ENCODE results near the gene CPT1A. TPM values are rescaled to one million over a fixed set of nuclear protein-coding genes. Genes with fewer than 3 reads are reported as not detected.
"Not testable (repeated sequence)": the region's sequence is repeated elsewhere in the genome, so short reads cannot be mapped to it uniquely, and the experiment has no call there.

CPT1A gene
- total RNA-seq, 4 donors from 2014 or later = 80.6 to 372 (median 118) TPM

- Histone ChIP-seq H3K4me3 (no peak overlapping the region), H3K27me3 (no peaks in the 10 kb centered on the region), H3K4me1 (peaks cover 6 to 33% (median 10%) of the 10 kb centered on the region in 4 donors), H3K9me3 (no peaks in the 10 kb centered on the region), H3K36me3 (no peaks in the 10 kb centered on the region), H3K27ac (peak overlapping the region in 3 of 4 donors; percentile 2 to 89 (median 79))
- TF ChIP-seq POLR2A (IDR thresholded peaks at IDR 0.05) = peak in 1 of 2 donors; percentile 54
- TF ChIP-seq, protein P1, sequence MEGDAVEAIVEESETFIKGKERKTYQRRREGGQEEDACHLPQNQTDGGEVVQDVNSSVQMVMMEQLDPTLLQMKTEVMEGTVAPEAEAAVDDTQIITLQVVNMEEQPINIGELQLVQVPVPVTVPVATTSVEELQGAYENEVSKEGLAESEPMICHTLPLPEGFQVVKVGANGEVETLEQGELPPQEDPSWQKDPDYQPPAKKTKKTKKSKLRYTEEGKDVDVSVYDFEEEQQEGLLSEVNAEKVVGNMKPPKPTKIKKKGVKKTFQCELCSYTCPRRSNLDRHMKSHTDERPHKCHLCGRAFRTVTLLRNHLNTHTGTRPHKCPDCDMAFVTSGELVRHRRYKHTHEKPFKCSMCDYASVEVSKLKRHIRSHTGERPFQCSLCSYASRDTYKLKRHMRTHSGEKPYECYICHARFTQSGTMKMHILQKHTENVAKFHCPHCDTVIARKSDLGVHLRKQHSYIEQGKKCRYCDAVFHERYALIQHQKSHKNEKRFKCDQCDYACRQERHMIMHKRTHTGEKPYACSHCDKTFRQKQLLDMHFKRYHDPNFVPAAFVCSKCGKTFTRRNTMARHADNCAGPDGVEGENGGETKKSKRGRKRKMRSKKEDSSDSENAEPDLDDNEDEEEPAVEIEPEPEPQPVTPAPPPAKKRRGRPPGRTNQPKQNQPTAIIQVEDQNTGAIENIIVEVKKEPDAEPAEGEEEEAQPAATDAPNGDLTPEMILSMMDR (IDR thresholded peaks at IDR 0.05) = no peak
- DNase-seq = no peak
These were observed 15.4 kb upstream of the CPT1A start for GRCh38 chr11:68857037-68857586.

- H3K36me3 ChIP-seq, DNase-seq, H3K9me3 ChIP-seq, H3K27me3 ChIP-seq, H3K4me3 ChIP-seq: not testable (repeated sequence)
- Histone ChIP-seq H3K27ac (peak overlapping the region in 3 of 4 donors; percentile 2 to 89 (median 79)), H3K4me1 (peaks cover 6 to 33% (median 10%) of the 10 kb centered on the region in 4 donors)
These were observed 14.8 kb upstream of the CPT1A start for GRCh38 chr11:68856425-68857030.

DNA sequence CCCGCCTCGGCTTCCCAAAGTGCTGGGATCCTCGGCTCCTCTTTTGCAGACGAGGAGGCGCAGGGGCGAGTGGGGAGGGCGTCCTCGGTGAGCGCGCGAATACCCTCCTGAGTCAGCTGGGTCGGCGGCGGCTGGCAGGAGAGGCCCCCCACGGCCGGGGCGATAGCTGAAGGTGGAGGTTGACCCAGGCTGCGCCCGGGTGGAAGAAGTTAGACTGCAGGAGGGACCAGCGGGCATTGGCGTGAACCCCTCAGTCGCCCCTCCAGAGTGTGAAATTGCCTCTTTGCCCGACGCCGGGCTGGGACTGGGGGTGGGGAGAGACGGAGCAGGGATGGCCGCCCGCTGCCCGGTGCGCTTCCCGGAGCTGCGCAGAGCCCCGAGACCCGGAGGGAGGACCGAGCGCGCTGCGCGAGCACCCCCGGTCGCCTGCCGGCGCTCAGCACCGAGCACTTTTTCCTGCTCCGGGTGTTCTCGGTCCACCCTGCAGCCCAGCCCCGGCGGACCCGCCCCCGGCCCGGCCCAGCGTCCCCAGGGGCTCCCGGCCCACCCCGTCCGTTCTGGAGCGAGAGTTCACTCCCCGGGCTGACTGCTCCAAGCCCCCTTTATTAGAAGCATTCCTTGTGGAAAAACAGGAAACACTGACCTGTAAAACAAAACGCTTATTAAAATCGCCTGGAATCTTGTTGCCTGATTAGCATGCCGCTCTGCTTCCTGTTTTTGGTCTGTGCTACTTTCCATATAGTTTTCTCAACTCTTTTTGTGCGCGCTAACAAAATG is 13.7 kb upstream of the CPT1A start:
- no peaks in the 10 kb centered on the region for H3K27me3 ChIP-seq
- peak overlapping the region; percentile 25 to 56 (median 50) for H3K4me3 ChIP-seq
- no peaks in the 10 kb centered on the region for H3K9me3 ChIP-seq
- H3K4me1 ChIP-seq = peaks cover 6 to 33% (median 10%) of the 10 kb centered on the region in 4 donors
- H3K27ac ChIP-seq = peak overlapping the region in 3 of 4 donors; percentile 0 to 83 (median 54)
- no peak for TF ChIP-seq POLR2A (IDR thresholded peaks at IDR 0.05)
- TF ChIP-seq, protein P1 (IDR thresholded peaks at IDR 0.05) = peak in 2 of 6 experiments; percentile 19 to 36
- H3K36me3 ChIP-seq = no peaks in the 10 kb centered on the region
- DNase-seq = peak in 1 of 3 donors; percentile 75

GRCh38 chr11:68854273-68854958 is 12.7 kb upstream of the CPT1A start:
- no peak for DNase-seq
- H3K4me3 ChIP-seq = peak overlapping the region in 3 of 4 donors; percentile 25 to 56 (median 56)
- TF ChIP-seq, protein P1 (IDR thresholded peaks at IDR 0.05) = no peak
- no peak for TF ChIP-seq POLR2A (IDR thresholded peaks at IDR 0.05)

GRCh38 chr11:68852628-68853027 is 10.9 kb upstream of the CPT1A start:
- TF ChIP-seq POLR2A (IDR thresholded peaks at IDR 0.05) = no peak
- TF ChIP-seq, protein P1 (IDR thresholded peaks at IDR 0.05) = no peak
- H3K9me3 ChIP-seq = no peaks in the 10 kb centered on the region
- H3K27me3 ChIP-seq = no peaks in the 10 kb centered on the region
- H3K36me3 ChIP-seq = no peaks in the 10 kb centered on the region
- H3K4me3 ChIP-seq = no peak overlapping the region
- no peak overlapping the region for H3K27ac ChIP-seq
- H3K4me1 ChIP-seq = peaks cover 6 to 26% (median 10%) of the 10 kb centered on the region in 4 donors
- no peak for DNase-seq

More at GRCh38 chr11:68854273-68854958, 12.7 kb upstream of the CPT1A start:
- no peak overlapping the region for H3K27ac ChIP-seq
- no peaks in the 10 kb centered on the region for H3K27me3 ChIP-seq
- H3K4me1 ChIP-seq = peaks cover 6 to 33% (median 10%) of the 10 kb centered on the region in 4 donors
- no peaks in the 10 kb centered on the region for H3K9me3 ChIP-seq
- H3K36me3 ChIP-seq = no peaks in the 10 kb centered on the region

Measured in Peyer's patch (tissue), 4 donors.